ACHN (cell line): Measurements from ENCODE around the gene VEGFC.

Source experiments
- DNase-seq: peaks from one replicate; pipeline ENCODE4 v3.0.0-alpha.2; 2015
- in situ Hi-C: cut with HindIII; loops from 2 replicates; pipeline ENCODE4 v1.10.0; 2017; ENCODE audit warnings: low sequenced_read_pairs, low pct_ligation_motif_present, low pct_unique_long_range_greater_than_20kb

The VEGFC gene

GRCh38 chr4:176734461-176734860 is 58.3 kb downstream of the VEGFC start:
- in situ Hi-C loops: no loop called here
- DNase-seq: no peak

DNA sequence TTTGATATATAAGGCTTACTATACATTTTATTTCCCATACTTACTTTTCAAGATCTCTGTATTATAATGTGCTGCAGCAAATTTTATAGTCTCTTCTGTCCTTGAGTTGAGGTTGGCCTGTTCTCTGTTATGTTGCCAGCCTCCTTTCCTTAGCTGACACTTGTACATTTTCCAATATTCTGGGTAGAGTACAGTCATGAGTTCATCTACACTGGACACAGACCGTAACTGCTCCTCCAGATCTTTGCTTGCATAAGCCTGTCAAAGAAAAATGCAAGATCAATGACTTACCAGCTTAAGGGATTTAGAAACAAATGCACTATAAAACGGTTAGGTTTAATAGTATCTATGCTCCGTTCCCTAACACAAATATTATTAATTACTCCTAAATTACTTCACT is 63.2 kb downstream of the VEGFC start:
- in situ Hi-C loops: no loop called here
- no peak for DNase-seq

DNA sequence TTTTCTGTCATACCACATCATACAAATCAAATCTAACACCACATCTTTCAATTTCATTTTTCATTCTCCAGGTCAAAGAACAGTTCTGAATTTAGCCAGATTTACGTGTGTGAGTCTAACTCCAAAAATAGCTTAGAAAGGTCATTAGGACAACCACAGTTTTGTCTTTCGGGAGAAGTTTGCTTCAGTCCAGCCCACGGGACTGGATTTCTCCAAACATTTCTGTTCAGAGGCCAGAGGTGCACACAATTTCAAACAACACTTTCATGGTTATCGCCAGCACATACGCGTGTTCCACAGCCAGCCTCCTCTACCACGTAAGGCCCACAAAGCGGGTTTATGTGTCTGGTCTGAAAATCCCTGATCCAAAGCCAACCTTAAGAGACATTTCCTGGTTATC is 65.9 kb downstream of the VEGFC start:
- DNase-seq: no peak
- in situ Hi-C loops: no loop called here

- DNase-seq: no peak
- in situ Hi-C loops: no loop called here
Measured at GRCh38 chr4:176721459-176721858, 71.3 kb downstream of the VEGFC start.

GRCh38 chr4:176718881-176719280 is 73.8 kb downstream of the VEGFC start:
- no peak for DNase-seq
- in situ Hi-C loops: no loop called here

DNA sequence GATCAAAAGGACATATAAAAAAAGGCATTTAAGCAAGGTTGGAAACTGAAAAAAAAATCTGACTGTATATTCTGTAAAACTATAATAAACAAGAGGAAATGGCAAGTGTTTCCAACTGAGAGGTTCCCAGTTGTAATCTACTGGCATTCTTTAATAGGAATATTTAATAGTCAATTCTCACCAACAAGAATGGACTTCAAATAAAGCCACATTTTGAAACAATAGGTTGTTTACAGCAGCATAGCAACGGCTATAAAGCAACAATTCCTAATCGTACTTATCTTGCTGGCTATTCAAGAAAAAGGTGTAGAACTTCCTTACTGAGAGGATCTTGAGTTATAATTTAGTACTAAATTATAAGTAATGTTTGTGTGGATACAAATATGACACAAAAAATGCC is 75.5 kb downstream of the VEGFC start:
- no peak for DNase-seq
- in situ Hi-C loops: no loop called here

DNA sequence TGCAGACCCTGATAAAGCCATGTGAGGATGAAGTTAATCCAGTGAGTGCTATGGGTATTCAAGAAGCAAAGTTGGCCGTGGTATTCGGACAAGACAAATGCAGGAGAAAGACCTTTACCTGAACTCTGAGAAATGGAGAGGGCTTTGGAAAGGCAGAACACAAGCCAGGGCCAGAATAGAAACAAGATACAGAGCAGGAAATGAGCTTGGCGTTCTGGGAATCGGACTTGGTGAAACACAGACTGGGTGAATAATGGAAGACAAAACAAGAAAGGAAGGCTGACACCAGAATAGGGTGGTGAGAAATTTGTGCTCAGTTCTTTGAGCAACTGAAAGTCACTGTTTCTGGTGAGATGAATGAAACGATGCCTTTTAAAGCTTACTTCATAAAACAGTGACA is 83.3 kb downstream of the VEGFC start:
- in situ Hi-C loops: no loop called here
- DNase-seq: no peak

DNA sequence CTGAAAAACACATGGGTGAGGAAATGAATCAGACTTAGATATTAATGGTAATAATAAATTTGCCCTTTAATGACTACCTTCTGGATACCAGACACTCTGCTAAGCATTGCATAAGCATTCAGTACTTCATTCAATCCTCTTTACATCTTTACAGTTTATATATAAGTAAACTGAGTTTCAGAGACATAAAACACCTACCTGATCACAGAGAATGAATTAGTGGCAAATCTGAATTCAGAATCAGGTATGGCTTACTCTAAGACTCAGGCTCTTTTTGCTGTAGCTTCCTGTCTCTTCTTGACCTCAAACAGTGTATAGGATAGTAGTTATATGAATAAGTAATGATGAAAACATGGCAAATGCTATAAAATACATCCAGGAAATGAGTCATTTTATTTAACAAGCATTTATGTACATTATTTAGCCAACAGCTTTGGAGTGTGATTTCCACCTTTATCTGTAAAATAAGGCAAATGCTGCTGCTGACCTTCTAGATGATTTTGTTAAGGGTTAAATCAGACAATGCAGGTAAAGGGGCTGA is 83.9 kb downstream of the VEGFC start:
- no peak for DNase-seq
- in situ Hi-C loops: no loop called here

- in situ Hi-C loops: no loop called here
- no peak for DNase-seq
Measured at GRCh38 chr4:176690716-176691115, 102.0 kb downstream of the VEGFC start.

DNA sequence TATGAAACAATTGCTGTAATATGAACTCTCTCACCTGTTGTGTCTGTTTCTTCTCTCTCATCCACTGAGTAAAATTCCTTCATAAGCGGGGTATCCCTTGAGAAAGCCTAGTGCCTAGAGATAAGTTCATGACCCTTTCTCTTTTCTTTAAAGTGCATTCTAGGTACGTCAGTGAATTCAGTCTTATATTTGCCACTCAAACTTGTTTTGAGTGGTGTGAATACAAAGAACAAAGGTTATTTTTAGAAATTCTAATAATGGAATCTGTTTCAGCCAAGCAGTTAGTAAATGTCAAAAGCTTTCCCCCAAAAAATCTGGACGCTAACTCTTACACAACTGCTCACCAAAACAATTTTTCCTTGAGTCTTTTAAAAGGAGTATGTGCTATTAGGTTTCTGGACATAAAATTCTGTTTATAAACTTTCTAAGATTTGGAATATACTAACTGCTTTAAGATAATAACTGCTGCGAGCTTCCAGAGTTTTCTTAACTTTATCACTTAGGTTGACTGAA is 112.0 kb downstream of the VEGFC start:
- in situ Hi-C loops: no loop called here

DNA sequence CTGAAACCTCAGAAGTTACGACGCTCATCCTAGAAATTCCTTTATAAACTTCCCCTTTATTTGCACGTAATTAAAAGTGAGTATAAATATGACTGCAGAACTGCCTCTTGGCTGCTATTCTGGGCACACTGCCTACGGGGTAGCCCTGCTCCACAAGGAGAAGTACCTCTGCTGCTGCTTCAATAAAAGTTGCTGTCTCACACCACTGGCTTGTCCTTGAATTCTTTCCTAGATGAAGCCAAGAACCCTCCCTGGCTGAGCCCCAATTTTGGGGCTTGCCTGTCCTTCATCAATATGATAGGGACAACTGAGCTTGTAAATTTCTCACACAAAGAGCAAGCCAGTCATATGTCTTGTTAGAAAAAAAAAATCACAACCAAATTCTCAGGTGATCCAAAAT is 115.8 kb downstream of the VEGFC start:
- in situ Hi-C loops: no loop called here
- DNase-seq: no peak

More for the DNA sequence above, 112.0 kb downstream of the VEGFC start:
- no peak for DNase-seq

DNA sequence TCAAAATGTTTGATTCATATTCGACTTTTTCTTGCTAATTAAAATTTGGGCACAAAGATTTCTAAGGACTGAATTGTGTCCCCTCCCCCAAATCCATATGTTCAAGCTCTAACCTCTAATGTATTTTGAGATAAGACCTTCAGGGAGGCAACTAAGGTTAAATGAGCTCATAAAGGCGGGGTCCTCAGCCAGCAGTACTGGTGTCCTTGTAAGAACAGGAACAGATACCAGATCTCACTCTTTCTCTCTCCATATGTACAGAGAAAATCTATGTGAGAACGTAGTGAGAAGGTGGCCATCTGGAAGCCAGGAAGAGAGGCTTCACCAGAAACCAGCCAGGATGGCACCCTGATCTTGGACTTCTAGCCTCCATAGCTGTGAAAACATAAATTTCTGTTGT is 116.9 kb downstream of the VEGFC start:
- in situ Hi-C loops: no loop called here
- no peak for DNase-seq

- in situ Hi-C loops: no loop called here
- DNase-seq: no peak
Measured at GRCh38 chr4:176671532-176671931, 121.2 kb downstream of the VEGFC start.

DNA sequence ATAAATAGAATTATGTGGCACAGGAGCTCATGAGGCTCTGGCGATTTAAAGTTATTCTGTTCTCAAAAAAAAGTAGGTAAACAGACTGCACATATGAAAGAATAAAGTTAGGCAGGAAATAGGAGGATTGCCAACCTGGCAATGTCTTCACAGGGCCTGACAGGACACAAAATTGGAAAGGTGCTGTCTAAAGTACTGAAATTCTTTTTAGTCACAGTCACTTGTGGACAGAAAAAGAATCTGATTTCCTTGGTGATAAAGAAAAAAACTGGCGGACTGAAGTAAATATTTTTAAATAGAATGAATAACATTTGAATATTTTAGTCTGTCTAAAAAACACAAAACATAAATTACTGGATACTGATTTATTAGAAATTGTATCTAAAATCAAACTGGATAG is 124.4 kb downstream of the VEGFC start:
- DNase-seq: no peak
- in situ Hi-C loops: no loop called here

- DNase-seq: no peak
- in situ Hi-C loops: no loop called here
Measured at GRCh38 chr4:176664964-176665363, 127.8 kb downstream of the VEGFC start.

GRCh38 chr4:176660561-176660960 is 132.2 kb downstream of the VEGFC start:
- no peak for DNase-seq
- in situ Hi-C loops: no loop called here

DNA sequence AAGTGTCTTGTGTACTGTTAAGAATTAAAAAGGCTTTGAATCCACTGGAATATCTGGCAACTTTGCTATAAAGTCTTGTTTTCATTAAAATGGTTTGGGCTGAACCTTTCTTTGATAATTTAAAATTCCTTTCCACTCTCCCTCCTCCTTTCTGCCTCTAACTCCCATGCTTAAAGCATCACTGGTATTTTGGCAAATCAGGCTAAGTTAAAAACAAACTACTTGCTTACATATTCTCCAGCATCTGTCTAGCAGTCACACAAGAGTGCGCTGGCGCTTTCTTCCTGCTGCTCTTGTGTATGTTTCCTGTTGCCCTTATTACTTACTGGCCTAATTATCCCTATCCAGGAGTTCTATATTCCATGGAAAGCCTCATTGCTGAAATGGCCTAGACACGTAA is 136.6 kb downstream of the VEGFC start:
- in situ Hi-C loops: no loop called here
- DNase-seq: no peak

- no peak for DNase-seq
- in situ Hi-C loops: no loop called here
Measured at GRCh38 chr4:176654565-176655216, 138.0 kb downstream of the VEGFC start.

- in situ Hi-C loops: no loop called here
- DNase-seq: no peak
Measured at GRCh38 chr4:176653401-176654220, 139.1 kb downstream of the VEGFC start.

DNA sequence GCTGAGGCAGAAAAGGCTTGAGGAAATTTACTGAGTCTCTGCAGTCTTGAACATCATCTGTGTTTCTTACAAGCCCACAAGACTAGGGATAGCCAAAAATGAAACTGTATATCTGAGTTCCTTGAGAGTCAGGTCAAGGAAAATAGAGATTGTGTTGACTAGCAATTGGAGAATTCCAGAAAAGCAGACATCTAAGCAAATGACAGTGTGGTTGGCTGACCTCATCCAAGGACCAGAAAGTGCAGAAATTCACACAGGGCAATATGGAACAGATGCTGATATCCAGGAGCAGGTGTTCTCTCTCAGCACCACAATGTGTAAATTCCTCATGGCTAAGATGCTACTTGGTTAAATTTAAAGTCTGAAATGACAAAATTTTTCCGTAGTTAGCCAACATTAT is 146.4 kb downstream of the VEGFC start:
- in situ Hi-C loops: no loop called here
- no peak for DNase-seq
